Stimulated activated CD4-positive, alpha-beta T cell treated with anti-CD3 and anti-CD28 coated beads, TNF-alpha, amount 100 ng/mL, for 1 hour (primary cell): ENCODE results near the gene DNAJC11.
"Not testable (repeated sequence)": the region's sequence is repeated elsewhere in the genome, so short reads cannot be mapped to it uniquely, and the experiment has no call there.

Experiments used
- DNase-seq, 3 donors: peaks; one replicate each; pipeline ENCODE4 v3.0.0-alpha.2; 2020; ENCODE audit warnings: low read depth in 3 of 3, low spot score in 1 of 3

Gene DNAJC11

GRCh38 chr1:6601049-6601922 is 100.3 kb downstream of the DNAJC11 start:
- peak; percentile 52 to 64 (median 57) for DNase-seq

GRCh38 chr1:6600410-6601048 is 101.1 kb downstream of the DNAJC11 start:
- DNase-seq, result no peak

- not testable (repeated sequence) for DNase-seq
Observed at GRCh38 chr1:6599991-6600390, 101.6 kb downstream of the DNAJC11 start.

- DNase-seq, result peak in 1 of 3 donors; percentile 33
Observed at GRCh38 chr1:6599141-6599975, 102.3 kb downstream of the DNAJC11 start.

GRCh38 chr1:6597777-6598131 is 103.9 kb downstream of the DNAJC11 start:
- DNase-seq, result no peak

- DNase-seq, result no peak
Observed at GRCh38 chr1:6596886-6597776, 104.5 kb downstream of the DNAJC11 start.

- no peak for DNase-seq
Observed at GRCh38 chr1:6596351-6596750, 105.3 kb downstream of the DNAJC11 start.

GRCh38 chr1:6594977-6595740 is 106.5 kb downstream of the DNAJC11 start:
- no peak for DNase-seq

GRCh38 chr1:6593810-6594209 is 107.8 kb downstream of the DNAJC11 start:
- no peak for DNase-seq

GRCh38 chr1:6592865-6593593 is 108.6 kb downstream of the DNAJC11 start:
- DNase-seq, result no peak

GRCh38 chr1:6592441-6592840 is 109.2 kb downstream of the DNAJC11 start:
- no peak for DNase-seq

GRCh38 chr1:6591644-6592043 is 110.0 kb downstream of the DNAJC11 start:
- DNase-seq, result no peak

GRCh38 chr1:6591222-6591621 is 110.4 kb downstream of the DNAJC11 start:
- no peak for DNase-seq

GRCh38 chr1:6590046-6590445 is 111.6 kb downstream of the DNAJC11 start:
- DNase-seq, result no peak

- DNase-seq, result no peak
Observed at GRCh38 chr1:6588893-6589520, 112.6 kb downstream of the DNAJC11 start.

- DNase-seq, result no peak
Observed at GRCh38 chr1:6588128-6588892, 113.3 kb downstream of the DNAJC11 start.

GRCh38 chr1:6587261-6588005 is 114.2 kb downstream of the DNAJC11 start:
- no peak for DNase-seq
